ENCODE data around the gene LARGE1. TPM values are rescaled to one million over a fixed set of nuclear protein-coding genes. Genes with fewer than 3 reads are reported as not detected.

Gene LARGE1
- total RNA-seq, 4 donors from 2014 or later = 24.9 to 51.0 (median 32.7) TPM

DNA sequence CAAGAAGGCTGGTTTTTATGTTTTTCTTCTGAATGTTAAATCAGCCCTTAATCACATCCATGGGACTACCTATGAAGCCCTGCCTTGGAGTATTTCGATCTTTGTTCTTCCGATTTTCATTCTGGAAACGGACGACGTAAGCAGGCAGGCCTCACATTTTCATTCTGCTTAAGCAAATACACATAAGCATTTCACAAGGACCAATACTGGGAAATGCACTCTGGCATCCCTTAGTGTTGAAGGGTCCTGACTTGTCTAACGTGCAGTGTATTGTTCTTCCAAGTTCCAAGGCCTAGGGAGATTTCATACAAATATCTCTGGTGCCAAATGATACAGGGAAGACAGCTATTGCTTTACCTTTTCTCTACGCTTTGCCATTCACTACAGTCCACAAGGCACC, 143.8 kb downstream of the LARGE1 start:
- H3K9me3 ChIP-seq = no peaks in the 10 kb centered on the region
- peaks cover 0 to 16% (median 0%) of the 10 kb centered on the region in 4 donors for H3K4me1 ChIP-seq
- H3K36me3 ChIP-seq = no peaks in the 10 kb centered on the region
- no peaks in the 10 kb centered on the region for H3K27me3 ChIP-seq
- H3K27ac ChIP-seq = no peak overlapping the region
- 71 to 89% methylated on average over 7 of the region's 7 CpGs for WGBS, 2 donors
- TF ChIP-seq, protein P1, sequence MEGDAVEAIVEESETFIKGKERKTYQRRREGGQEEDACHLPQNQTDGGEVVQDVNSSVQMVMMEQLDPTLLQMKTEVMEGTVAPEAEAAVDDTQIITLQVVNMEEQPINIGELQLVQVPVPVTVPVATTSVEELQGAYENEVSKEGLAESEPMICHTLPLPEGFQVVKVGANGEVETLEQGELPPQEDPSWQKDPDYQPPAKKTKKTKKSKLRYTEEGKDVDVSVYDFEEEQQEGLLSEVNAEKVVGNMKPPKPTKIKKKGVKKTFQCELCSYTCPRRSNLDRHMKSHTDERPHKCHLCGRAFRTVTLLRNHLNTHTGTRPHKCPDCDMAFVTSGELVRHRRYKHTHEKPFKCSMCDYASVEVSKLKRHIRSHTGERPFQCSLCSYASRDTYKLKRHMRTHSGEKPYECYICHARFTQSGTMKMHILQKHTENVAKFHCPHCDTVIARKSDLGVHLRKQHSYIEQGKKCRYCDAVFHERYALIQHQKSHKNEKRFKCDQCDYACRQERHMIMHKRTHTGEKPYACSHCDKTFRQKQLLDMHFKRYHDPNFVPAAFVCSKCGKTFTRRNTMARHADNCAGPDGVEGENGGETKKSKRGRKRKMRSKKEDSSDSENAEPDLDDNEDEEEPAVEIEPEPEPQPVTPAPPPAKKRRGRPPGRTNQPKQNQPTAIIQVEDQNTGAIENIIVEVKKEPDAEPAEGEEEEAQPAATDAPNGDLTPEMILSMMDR (IDR thresholded peaks at IDR 0.05) = no peak
- no peak for TF ChIP-seq POLR2A (IDR thresholded peaks at IDR 0.05)
- TF ChIP-seq EP300 (IDR thresholded peaks at IDR 0.05) = no peak
- no peak overlapping the region for H3K4me3 ChIP-seq
- no peak for DNase-seq (ENCODE audit: low spot score in 2 of 2)

DNA sequence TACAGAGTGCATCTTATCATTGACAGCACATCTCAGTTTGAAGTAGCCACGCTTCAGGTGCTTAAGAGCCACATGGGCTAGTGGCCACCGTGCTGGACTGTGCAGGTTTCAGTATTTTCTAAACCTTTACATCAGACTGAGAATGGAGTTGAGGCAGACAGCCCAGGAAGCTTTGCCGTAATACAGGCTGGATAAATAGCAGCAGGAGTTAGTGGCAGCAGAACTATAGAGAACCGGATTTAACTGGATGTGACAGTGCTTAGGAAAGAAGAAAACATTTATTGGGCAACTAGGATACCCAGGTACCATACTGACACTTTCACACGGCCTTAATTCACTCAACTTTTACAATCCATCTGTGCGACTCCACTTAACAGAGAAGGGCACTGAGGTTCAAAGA, 145.5 kb downstream of the LARGE1 start:
- Histone ChIP-seq H3K36me3 (no peaks in the 10 kb centered on the region), H3K27ac (no peak overlapping the region), H3K4me1 (no peaks in the 10 kb centered on the region), H3K27me3 (no peaks in the 10 kb centered on the region), H3K9me3 (no peaks in the 10 kb centered on the region), H3K4me3 (no peak overlapping the region)
- DNase-seq (ENCODE audit: low spot score in 2 of 2) = no peak
- TF ChIP-seq POLR2A (IDR thresholded peaks at IDR 0.05) (no peak), EP300 (IDR thresholded peaks at IDR 0.05) (no peak)
- TF ChIP-seq, protein P1 (IDR thresholded peaks at IDR 0.05) = no peak
- WGBS, 2 donors = 78% methylated on average over 6 of the region's 6 CpGs

DNA sequence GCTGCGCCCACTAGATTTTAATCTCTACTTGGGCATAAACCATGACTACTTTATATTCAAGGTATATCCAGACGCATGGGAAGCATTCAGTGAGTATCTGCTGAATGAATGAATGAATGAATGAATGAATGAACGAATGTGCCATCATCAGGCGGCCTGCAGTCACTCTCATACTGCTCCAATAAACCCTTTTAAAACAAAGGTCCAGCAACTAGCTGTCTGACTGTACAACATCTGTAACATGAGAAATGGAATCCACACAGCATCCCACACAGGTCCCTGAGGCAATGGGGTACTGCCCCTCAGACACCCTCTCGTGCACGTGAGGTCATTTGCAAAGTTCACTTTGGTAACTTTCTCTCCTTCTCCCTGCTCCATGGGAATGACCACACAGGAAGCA, 147.5 kb downstream of the LARGE1 start:
- H3K4me1 ChIP-seq = no peaks in the 10 kb centered on the region
- TF ChIP-seq, protein P1 (IDR thresholded peaks at IDR 0.05) = no peak
- no peak for TF ChIP-seq POLR2A (IDR thresholded peaks at IDR 0.05)
- no peak for TF ChIP-seq EP300 (IDR thresholded peaks at IDR 0.05)
- no peak for DNase-seq (ENCODE audit: low spot score in 2 of 2)
- no peaks in the 10 kb centered on the region for H3K36me3 ChIP-seq
- no peaks in the 10 kb centered on the region for H3K9me3 ChIP-seq
- no peaks in the 10 kb centered on the region for H3K27me3 ChIP-seq
- H3K4me3 ChIP-seq = no peak overlapping the region
- H3K27ac ChIP-seq = no peak overlapping the region
- 68% methylated on average over 6 of the region's 6 CpGs for WGBS, 2 donors

DNA sequence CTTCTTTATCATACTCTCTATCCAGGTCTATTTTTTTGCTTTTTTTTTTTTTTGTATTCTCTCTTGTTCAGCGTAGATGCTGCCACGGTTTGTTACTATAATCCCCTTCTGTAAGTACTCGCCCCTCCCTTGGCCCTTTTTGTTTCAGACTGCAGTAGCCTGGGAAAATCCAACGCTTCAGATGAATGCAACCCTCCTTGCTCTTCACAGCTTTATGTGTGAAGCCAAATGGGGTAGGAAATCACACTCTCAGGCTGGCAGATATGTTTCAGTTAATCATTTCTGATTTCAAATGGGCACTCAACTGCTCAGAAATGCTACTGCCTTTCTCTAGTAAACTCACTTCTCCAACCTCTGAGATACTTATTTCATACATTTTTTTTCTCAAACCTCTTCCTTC, 149.1 kb downstream of the LARGE1 start:
- Histone ChIP-seq H3K27me3 (no peaks in the 10 kb centered on the region), H3K4me1 (no peaks in the 10 kb centered on the region), H3K27ac (no peak overlapping the region), H3K36me3 (no peaks in the 10 kb centered on the region), H3K9me3 (no peaks in the 10 kb centered on the region), H3K4me3 (no peak overlapping the region)
- no peak for TF ChIP-seq POLR2A (IDR thresholded peaks at IDR 0.05)
- TF ChIP-seq EP300 (IDR thresholded peaks at IDR 0.05) = no peak
- TF ChIP-seq, protein P1 (IDR thresholded peaks at IDR 0.05) = no peak
- 77 to 82% methylated on average over 4 of the region's 4 CpGs for WGBS, 2 donors
- DNase-seq (ENCODE audit: low spot score in 2 of 2) = no peak

DNA sequence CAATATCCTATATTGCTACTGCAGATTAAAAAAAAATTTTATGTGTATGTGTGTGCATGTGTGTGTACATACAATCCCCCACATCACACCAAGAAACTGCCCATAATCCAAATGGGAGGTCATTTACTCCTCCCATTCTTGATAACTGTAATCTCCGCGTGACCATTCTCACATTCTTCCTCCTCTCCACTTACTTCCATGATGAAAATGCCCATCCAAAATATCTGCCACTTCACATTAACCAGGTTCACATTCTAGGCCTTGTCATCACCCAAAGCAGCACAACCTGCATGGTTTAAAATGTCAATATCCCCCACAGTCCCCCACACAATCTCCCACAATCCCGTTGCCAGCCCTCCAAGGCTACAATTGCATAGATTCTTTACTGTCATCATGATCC, 149.6 kb downstream of the LARGE1 start:
- H3K4me3 ChIP-seq = no peak overlapping the region
- H3K27me3 ChIP-seq = no peaks in the 10 kb centered on the region
- DNase-seq (ENCODE audit: low spot score in 2 of 2) = no peak
- H3K36me3 ChIP-seq = no peaks in the 10 kb centered on the region
- TF ChIP-seq EP300 (IDR thresholded peaks at IDR 0.05) (no peak), POLR2A (IDR thresholded peaks at IDR 0.05) (no peak)
- TF ChIP-seq, protein P1 (IDR thresholded peaks at IDR 0.05) = no peak
- no peak overlapping the region for H3K27ac ChIP-seq
- WGBS, 2 donors = 89 to 93% methylated on average over 3 of the region's 3 CpGs
- no peaks in the 10 kb centered on the region for H3K9me3 ChIP-seq
- H3K4me1 ChIP-seq = no peaks in the 10 kb centered on the region

Data from tibial nerve (tissue), 4 donors.